ENCODE measurements around the gene GFER.

GFER gene

GRCh38 chr16:2008009-2008526 is 24.1 kb downstream of the GFER start (continued):
- TF ChIP-seq PATZ1 (CRISPR knock-in tag; IDR thresholded peaks at IDR 0.05; ENCODE audit: borderline replicate concordance): no peak
- no peak for TF ChIP-seq POU6F1 (CRISPR knock-in tag; IDR thresholded peaks at IDR 0.05; ENCODE audit: borderline replicate concordance, low read depth)
- TF ChIP-seq ISL1 (CRISPR knock-in tag; IDR thresholded peaks at IDR 0.05): no peak
- no peak for TF ChIP-seq ZFP3 (CRISPR knock-in tag; IDR thresholded peaks at IDR 0.05)
- TF ChIP-seq TCF4 (CRISPR knock-in tag; IDR thresholded peaks at IDR 0.05; ENCODE audit: borderline replicate concordance): no peak
- no peak for TF ChIP-seq ZC3H10 (CRISPR knock-in tag; IDR thresholded peaks at IDR 0.05)
- no peak for TF ChIP-seq ZFP30 (CRISPR knock-in tag; IDR thresholded peaks at IDR 0.05)

- ATAC-seq: no peak
- TF ChIP-seq ARNTL (CRISPR knock-in tag; IDR thresholded peaks at IDR 0.05; ENCODE audit: borderline replicate concordance, low read depth): no peak
- no peak for TF ChIP-seq ISL1 (CRISPR knock-in tag; IDR thresholded peaks at IDR 0.05)
- no peak for TF ChIP-seq SNAI2 (CRISPR knock-in tag; IDR thresholded peaks at IDR 0.05)
- TF ChIP-seq POU6F1 (CRISPR knock-in tag; IDR thresholded peaks at IDR 0.05; ENCODE audit: borderline replicate concordance, low read depth): no peak
- no peak for TF ChIP-seq CSRNP3 (CRISPR knock-in tag; IDR thresholded peaks at IDR 0.05)
- no peak for TF ChIP-seq TSHZ2 (CRISPR knock-in tag; IDR thresholded peaks at IDR 0.05)
- no peak for TF ChIP-seq ZC3H10 (CRISPR knock-in tag; IDR thresholded peaks at IDR 0.05)
- TF ChIP-seq ESRRG (CRISPR knock-in tag; IDR thresholded peaks at IDR 0.05): no peak
- no peak for TF ChIP-seq TCF4 (CRISPR knock-in tag; IDR thresholded peaks at IDR 0.05; ENCODE audit: borderline replicate concordance)
- TF ChIP-seq RARB (CRISPR knock-in tag; IDR thresholded peaks at IDR 0.05): no peak
- no peak for TF ChIP-seq ZNF8 (CRISPR knock-in tag; IDR thresholded peaks at IDR 0.05)
- no peak for TF ChIP-seq BACH2 (CRISPR knock-in tag; IDR thresholded peaks at IDR 0.05; ENCODE audit: borderline replicate concordance)
- no peak for TF ChIP-seq CREB5 (CRISPR knock-in tag; IDR thresholded peaks at IDR 0.05; ENCODE audit: low read depth)
- no peak for TF ChIP-seq GLIS3 (CRISPR knock-in tag; IDR thresholded peaks at IDR 0.05)
- no peak for TF ChIP-seq CSDC2 (CRISPR knock-in tag; IDR thresholded peaks at IDR 0.05)
- no peak for TF ChIP-seq ZNF565 (CRISPR knock-in tag; conservative IDR thresholded peaks at IDR 0.05; ENCODE audit: low read depth)
- no peak for TF ChIP-seq ZNF70 (CRISPR knock-in tag; IDR thresholded peaks at IDR 0.05)
These were observed 24.7 kb downstream of the GFER start for GRCh38 chr16:2008631-2009163.

Data from SK-N-SH treated with all-trans-retinoic acid at 6 μM for 48 hours (cell line).